Ascending aorta (tissue), 2 donors: Measurements from ENCODE around the gene HSPB8. TPM values are rescaled to one million over a fixed set of nuclear protein-coding genes. Genes with fewer than 3 reads are reported as not detected.

ENCODE experiments used
- DNase-seq, 2 donors: peaks; one replicate each; pipeline ENCODE4 v3.0.0-alpha.2; 2019; ENCODE audit warnings: low spot score in 2 of 2
- H3K27ac ChIP-seq, 2 donors: fragments of 200-600 bp; sonication (generic); one replicate each; pipeline ENCODE4 v1.5.1; 2016 to 2017; ENCODE audit warnings: mild to moderate bottlenecking in 1 of 2
- H3K27me3 ChIP-seq: fragments of 200-600 bp; sonication (generic); one replicate; pipeline ENCODE4 v1.5.1; 2017
- H3K36me3 ChIP-seq, 2 donors: fragments of 200-600 bp; sonication (generic); one replicate each; pipeline ENCODE4 v1.5.1; 2016
- H3K4me1 ChIP-seq, 2 donors: fragments of 200-600 bp; sonication (generic); one replicate each; pipeline ENCODE4 v1.5.1; 2016 to 2017; ENCODE audit warnings: mild to moderate bottlenecking in 1 of 2
- H3K4me3 ChIP-seq, 2 donors: fragments of 200-600 bp; sonication (generic); one replicate each; pipeline ENCODE4 v1.5.1; 2016 to 2017; ENCODE audit warnings: mild to moderate bottlenecking in 1 of 2
- H3K9me3 ChIP-seq, 2 donors: fragments of 200-600 bp; sonication (generic); one replicate each; pipeline ENCODE4 v1.5.1; 2016
- CTCF ChIP-seq, 3 experiments: fragments of 200-600 bp in 2 of 3; fragments of 450-650 bp in 1 of 3; sonication (generic) in 2 of 3; IDR thresholded peaks; one replicate each; pipeline ENCODE4 v1.5.1; 2016 to 2019; ENCODE audit warnings: antibody characterized with exemption in 3 of 3, mild to moderate bottlenecking in 1 of 3, moderate library complexity in 1 of 3
- intact Hi-C: fragments of 100-400 bp; cut with DNase I; formaldehyde crosslinking; loops from one replicate; pipeline ENCODE4 v1.15.1; 2023
- total RNA-seq: library from RNA; depleted of rRNA; stranded (reverse); fragments of >200 nt; gene quantifications from one replicate; pipeline ENCODE4 v1.1.0, GENCODE V29; 2016

HSPB8 gene
- total RNA-seq, 1 donor from 2014 or later: 129 TPM

- Histone ChIP-seq H3K4me1 (no peaks in the 10 kb centered on the region), H3K27me3 (no peaks in the 10 kb centered on the region), H3K27ac (no peak overlapping the region), H3K9me3 (no peaks in the 10 kb centered on the region), H3K4me3 (no peak overlapping the region), H3K36me3 (no peaks in the 10 kb centered on the region)
- TF ChIP-seq CTCF (IDR thresholded peaks at IDR 0.05): no peak
- no peak for DNase-seq
- intact Hi-C loops: no loop called here
Observed at GRCh38 chr12:119202544-119202943, 23.8 kb downstream of the HSPB8 start.

GRCh38 chr12:119204131-119204530 is 25.4 kb downstream of the HSPB8 start:
- no peaks in the 10 kb centered on the region for H3K9me3 ChIP-seq
- no peaks in the 10 kb centered on the region for H3K27me3 ChIP-seq
- H3K27ac ChIP-seq: no peak overlapping the region
- no peak for TF ChIP-seq CTCF (IDR thresholded peaks at IDR 0.05)
- DNase-seq: no peak
- no peaks in the 10 kb centered on the region for H3K4me1 ChIP-seq
- no peaks in the 10 kb centered on the region for H3K36me3 ChIP-seq
- intact Hi-C loops: no loop called here
- H3K4me3 ChIP-seq: no peak overlapping the region

- intact Hi-C loops: no loop called here
- Histone ChIP-seq H3K36me3 (no peaks in the 10 kb centered on the region), H3K4me1 (no peaks in the 10 kb centered on the region), H3K4me3 (no peak overlapping the region), H3K27me3 (no peaks in the 10 kb centered on the region), H3K9me3 (no peaks in the 10 kb centered on the region), H3K27ac (no peak overlapping the region)
- no peak for DNase-seq
- TF ChIP-seq CTCF (IDR thresholded peaks at IDR 0.05): no peak
Observed at GRCh38 chr12:119204671-119205285, 26.0 kb downstream of the HSPB8 start.

- Histone ChIP-seq H3K27me3 (no peaks in the 10 kb centered on the region), H3K27ac (no peak overlapping the region), H3K4me1 (no peaks in the 10 kb centered on the region), H3K36me3 (no peaks in the 10 kb centered on the region), H3K9me3 (no peaks in the 10 kb centered on the region), H3K4me3 (no peak overlapping the region)
- no peak for TF ChIP-seq CTCF (IDR thresholded peaks at IDR 0.05)
- DNase-seq: no peak
- intact Hi-C loops: no loop called here
Observed at GRCh38 chr12:119206348-119207062, 27.8 kb downstream of the HSPB8 start.

GRCh38 chr12:119207063-119207560 is 28.4 kb downstream of the HSPB8 start:
- Histone ChIP-seq H3K36me3 (no peaks in the 10 kb centered on the region), H3K4me1 (no peaks in the 10 kb centered on the region), H3K4me3 (no peak overlapping the region), H3K9me3 (no peaks in the 10 kb centered on the region), H3K27me3 (no peaks in the 10 kb centered on the region), H3K27ac (no peak overlapping the region)
- TF ChIP-seq CTCF (IDR thresholded peaks at IDR 0.05): no peak
- no peak for DNase-seq
- intact Hi-C loops: no loop called here
